GM18519 (cell line): Measurements from ENCODE around the gene ING4.

Experiments
- ATAC-seq: cut with Tn5 transposase; IDR thresholded peaks from one replicate; pipeline ENCODE4 v1.9.1; 2021; ENCODE audit warnings: mild to moderate bottlenecking, moderate library complexity; ENCODE audit not compliant: unreplicated experiment, low FRiP score

ING4 gene

GRCh38 chr12:6612652-6613014 is 50.3 kb downstream of the ING4 start:
- ATAC-seq = no peak

- ATAC-seq = no peak
These were observed 50.7 kb downstream of the ING4 start for GRCh38 chr12:6612247-6612646.

- no peak for ATAC-seq
These were observed 54.2 kb downstream of the ING4 start for GRCh38 chr12:6608592-6609281.

GRCh38 chr12:6607751-6608591 is 54.9 kb downstream of the ING4 start:
- ATAC-seq = no peak

- no peak for ATAC-seq
These were observed 56.4 kb downstream of the ING4 start for GRCh38 chr12:6606331-6607131.

GRCh38 chr12:6605421-6606330 is 57.2 kb downstream of the ING4 start:
- ATAC-seq = no peak

GRCh38 chr12:6604259-6605029 is 58.5 kb downstream of the ING4 start:
- no peak for ATAC-seq

GRCh38 chr12:6603095-6603567 is 59.8 kb downstream of the ING4 start:
- ATAC-seq = no peak

- ATAC-seq = no peak
These were observed 60.4 kb downstream of the ING4 start for GRCh38 chr12:6602526-6602925.
